ENCODE measurements around the gene ATP8A2. TPM values are rescaled to one million over a fixed set of nuclear protein-coding genes. Genes with fewer than 3 reads are reported as not detected.
A peak's percentile ranks its signal among the peaks of the same experiment; 100 is the strongest.

ATP8A2 gene
- total RNA-seq, 3 donors from 2014 or later (not counting 1 experiment from before 2014, with no cell fraction given) = 0.43 to 0.68 (median 0.59) TPM

DNA sequence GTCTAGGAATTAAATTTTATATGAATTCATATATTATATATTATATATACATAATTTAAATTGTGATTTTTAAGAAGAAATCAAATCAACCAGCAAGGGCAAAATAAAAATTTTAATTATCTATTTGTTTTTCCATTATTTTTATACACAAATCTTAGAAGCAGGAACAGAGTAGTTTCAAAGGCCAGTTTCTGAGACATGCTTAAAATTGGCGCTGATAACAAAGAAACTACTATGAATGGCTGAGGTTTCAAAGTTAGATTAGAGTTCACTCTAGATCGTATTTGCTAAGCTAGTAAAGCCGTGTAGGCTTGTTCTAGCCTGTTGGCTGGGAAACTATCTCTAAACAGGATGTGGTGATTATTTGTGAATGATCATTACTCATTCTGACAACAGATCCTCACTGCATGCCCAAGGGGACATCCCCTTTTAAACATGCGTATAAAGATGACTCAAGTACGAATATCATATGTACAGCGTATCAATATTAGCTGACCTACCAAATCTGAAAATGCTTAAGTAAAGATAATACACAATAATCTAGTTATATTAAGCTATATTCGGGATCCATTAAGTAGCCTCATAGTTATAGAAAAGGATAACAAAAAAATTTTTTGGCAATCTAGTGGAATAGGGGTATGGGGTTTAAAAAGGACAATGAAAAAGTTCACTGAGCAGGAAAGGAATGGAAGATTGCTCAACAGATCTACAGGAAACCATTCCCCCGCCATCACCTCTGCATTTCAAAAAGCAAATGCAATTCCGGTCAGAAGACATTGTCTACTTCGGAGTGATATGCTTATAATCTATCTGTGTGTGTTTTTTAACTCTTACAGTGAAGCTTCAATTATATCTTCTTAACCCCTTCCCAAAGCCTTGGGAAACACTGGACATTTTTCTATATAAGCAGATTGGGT, 529.9 kb downstream of the ATP8A2 start:
- no peak for TF ChIP-seq CTCF (IDR thresholded peaks at IDR 0.05)
- H3K4me3 Mint-ChIP-seq = no peak overlapping the region
- Histone ChIP-seq H3K9me3 (ENCODE audit: control insufficient read depth, insufficient read depth, low read length) (no peaks in the 10 kb centered on the region), H3K27ac (ENCODE audit: low read length) (no peak overlapping the region), H3K27me3 (ENCODE audit: control insufficient read depth, insufficient read depth, low read length) (no peaks in the 10 kb centered on the region), H3K4me3 (ENCODE audit: low read length) (no peak overlapping the region), H3K4me1 (ENCODE audit: control insufficient read depth, insufficient read depth, low read length) (peaks cover 19% of the 10 kb centered on the region), H3K36me3 (ENCODE audit: control insufficient read depth, insufficient read depth, low read length) (no peaks in the 10 kb centered on the region)
- H3K36me3 Mint-ChIP-seq = no peaks in the 10 kb centered on the region
- 30% methylated on average over 5 of the region's 10 CpGs for WGBS (ENCODE audit: insufficient coverage)
- peak in 1 of 2 donors; percentile 86 for DNase-seq
- intact Hi-C loops (cut with micrococcal nuclease) = loop anchor here (1.0 to 10.0 kb wide), 2 partner anchors 26 to 167 kb away; no protein-coding TSS in a partner anchor
- H3K4me1 Mint-ChIP-seq = peaks cover 25% of the 10 kb centered on the region in 2 donors
- peaks cover 0 to 10% of the 10 kb centered on the region in 2 donors for H3K27me3 Mint-ChIP-seq (ENCODE audit: low read depth in 2 of 2)
- H3K9me3 Mint-ChIP-seq = peaks cover 3 to 4% of the 10 kb centered on the region in 2 donors
- peak; percentile 94 to 98 (median 97) for ATAC-seq
- H3K27ac Mint-ChIP-seq = no peak overlapping the region

DNA sequence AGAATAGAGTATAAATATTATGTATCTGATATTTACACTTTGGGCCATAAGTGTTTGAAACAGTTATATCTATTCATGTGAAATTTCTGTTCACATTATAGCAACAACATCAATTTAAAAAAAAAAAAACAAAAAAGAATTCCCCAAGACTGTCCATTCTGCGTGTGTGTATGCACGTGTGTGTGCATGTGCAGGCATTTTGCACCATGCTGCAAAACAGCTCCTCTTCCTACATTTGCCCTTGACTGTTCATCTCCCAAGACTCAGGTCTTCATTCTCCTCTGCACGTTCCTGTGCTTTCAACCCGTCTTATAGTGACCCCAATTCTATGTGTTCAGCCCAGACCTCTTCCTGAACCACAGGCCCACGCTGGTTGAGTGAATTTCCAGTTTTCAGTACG, 530.7 kb downstream of the ATP8A2 start:
- Histone ChIP-seq H3K36me3 (ENCODE audit: control insufficient read depth, insufficient read depth, low read length) (no peaks in the 10 kb centered on the region), H3K4me3 (ENCODE audit: low read length) (no peak overlapping the region), H3K27me3 (ENCODE audit: control insufficient read depth, insufficient read depth, low read length) (no peaks in the 10 kb centered on the region), H3K27ac (ENCODE audit: low read length) (no peak overlapping the region), H3K9me3 (ENCODE audit: control insufficient read depth, insufficient read depth, low read length) (no peaks in the 10 kb centered on the region), H3K4me1 (ENCODE audit: control insufficient read depth, insufficient read depth, low read length) (peaks cover 19% of the 10 kb centered on the region)
- TF ChIP-seq CTCF (IDR thresholded peaks at IDR 0.05) = no peak
- H3K4me1 Mint-ChIP-seq = peaks cover 25% of the 10 kb centered on the region in 2 donors
- DNase-seq = peak in 1 of 2 donors; percentile 46
- ATAC-seq = no peak
- no peak overlapping the region for H3K27ac Mint-ChIP-seq
- no peaks in the 10 kb centered on the region for H3K36me3 Mint-ChIP-seq
- intact Hi-C loops (cut with micrococcal nuclease) = loop anchor here (10.0 kb wide), 1 partner anchor 168 kb away; no protein-coding TSS in a partner anchor
- peaks cover 3 to 4% of the 10 kb centered on the region in 2 donors for H3K9me3 Mint-ChIP-seq
- no peak overlapping the region for H3K4me3 Mint-ChIP-seq
- 49% methylated on average over 6 of the region's 6 CpGs for WGBS (ENCODE audit: insufficient coverage)
- peaks cover 0 to 10% of the 10 kb centered on the region in 2 donors for H3K27me3 Mint-ChIP-seq (ENCODE audit: low read depth in 2 of 2)

DNA sequence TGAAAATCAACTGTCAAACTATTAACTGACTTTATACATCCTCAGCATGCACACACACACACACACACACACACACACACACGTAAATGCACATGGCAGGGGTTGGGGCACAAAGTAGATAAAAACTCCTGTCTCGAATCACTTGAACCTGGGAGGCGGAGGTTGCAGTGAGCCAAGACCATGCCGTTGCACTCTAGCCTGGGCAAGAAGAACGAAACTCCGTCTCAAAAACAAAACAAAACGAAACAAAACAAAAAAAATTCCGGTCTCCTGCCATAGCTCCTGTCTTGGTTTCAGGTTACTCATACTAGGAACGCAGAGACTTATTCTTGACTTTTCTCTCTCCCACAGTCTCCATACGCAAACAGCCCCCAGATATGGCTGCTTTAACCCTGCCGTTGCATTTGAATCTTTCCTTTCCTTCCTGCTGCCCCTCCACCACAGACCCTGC, 531.1 kb downstream of the ATP8A2 start:
- H3K36me3 ChIP-seq (ENCODE audit: control insufficient read depth, insufficient read depth, low read length) = no peaks in the 10 kb centered on the region
- H3K27ac ChIP-seq (ENCODE audit: low read length) = no peak overlapping the region
- peaks cover 0 to 6% of the 10 kb centered on the region in 2 donors for H3K27me3 Mint-ChIP-seq (ENCODE audit: low read depth in 2 of 2)
- peaks cover 0 to 3% of the 10 kb centered on the region in 2 donors for H3K9me3 Mint-ChIP-seq
- no peak overlapping the region for H3K4me3 ChIP-seq (ENCODE audit: low read length)
- no peaks in the 10 kb centered on the region for H3K9me3 ChIP-seq (ENCODE audit: control insufficient read depth, insufficient read depth, low read length)
- no peak overlapping the region for H3K27ac Mint-ChIP-seq
- H3K36me3 Mint-ChIP-seq = no peaks in the 10 kb centered on the region
- no peak for TF ChIP-seq CTCF (IDR thresholded peaks at IDR 0.05)
- H3K4me1 ChIP-seq (ENCODE audit: control insufficient read depth, insufficient read depth, low read length) = peaks cover 19% of the 10 kb centered on the region
- 77% methylated on average over 11 of the region's 11 CpGs for WGBS (ENCODE audit: insufficient coverage)
- ATAC-seq = no peak
- peaks cover 25% of the 10 kb centered on the region in 2 donors for H3K4me1 Mint-ChIP-seq
- DNase-seq = peak in 1 of 2 donors; percentile 52
- no peaks in the 10 kb centered on the region for H3K27me3 ChIP-seq (ENCODE audit: control insufficient read depth, insufficient read depth, low read length)
- H3K4me3 Mint-ChIP-seq = no peak overlapping the region
- intact Hi-C loops (cut with micrococcal nuclease) = loop anchor here (10.0 kb wide), 1 partner anchor 168 kb away; no protein-coding TSS in a partner anchor

All from natural killer cell (primary cell).